Measurements from ENCODE around the gene CEP55. TPM values are rescaled to one million over a fixed set of nuclear protein-coding genes. Genes with fewer than 3 reads are reported as not detected.

CEP55 gene
- total and polyA plus RNA-seq, 2 donors = 6.4 to 28.7 TPM

- H3K27ac ChIP-seq (ENCODE audit: low read depth in 1 of 2, low read length in 1 of 2) = no peak overlapping the region
- no peaks in the 10 kb centered on the region for H3K9me3 ChIP-seq (ENCODE audit: control insufficient read depth in 2 of 2, insufficient read depth in 1 of 2, low read length in 1 of 2)
- peaks cover 4 to 9% of the 10 kb centered on the region in 2 donors for H3K4me1 ChIP-seq (ENCODE audit: control insufficient read depth in 2 of 2, insufficient read depth in 2 of 2, low read length in 2 of 2)
- 95% methylated on average over 2 of the region's 2 CpGs for WGBS
- H3K36me3 ChIP-seq (ENCODE audit: control insufficient read depth in 2 of 2, insufficient read depth in 2 of 2, low read length in 1 of 2) = no peaks in the 10 kb centered on the region
- no peak for DNase-seq (ENCODE audit: low read depth in 6 of 9, low spot score in 9 of 9)
- H3K27me3 ChIP-seq (ENCODE audit: control insufficient read depth in 2 of 2, insufficient read depth in 1 of 2, low read length in 1 of 2) = peaks cover 3% of the 10 kb centered on the region in 2 donors
- no peak overlapping the region for H3K4me3 ChIP-seq (ENCODE audit: low read length in 2 of 2)
These were observed 1.9 kb upstream of the CEP55 start for GRCh38 chr10:93494494-93494893.

DNA sequence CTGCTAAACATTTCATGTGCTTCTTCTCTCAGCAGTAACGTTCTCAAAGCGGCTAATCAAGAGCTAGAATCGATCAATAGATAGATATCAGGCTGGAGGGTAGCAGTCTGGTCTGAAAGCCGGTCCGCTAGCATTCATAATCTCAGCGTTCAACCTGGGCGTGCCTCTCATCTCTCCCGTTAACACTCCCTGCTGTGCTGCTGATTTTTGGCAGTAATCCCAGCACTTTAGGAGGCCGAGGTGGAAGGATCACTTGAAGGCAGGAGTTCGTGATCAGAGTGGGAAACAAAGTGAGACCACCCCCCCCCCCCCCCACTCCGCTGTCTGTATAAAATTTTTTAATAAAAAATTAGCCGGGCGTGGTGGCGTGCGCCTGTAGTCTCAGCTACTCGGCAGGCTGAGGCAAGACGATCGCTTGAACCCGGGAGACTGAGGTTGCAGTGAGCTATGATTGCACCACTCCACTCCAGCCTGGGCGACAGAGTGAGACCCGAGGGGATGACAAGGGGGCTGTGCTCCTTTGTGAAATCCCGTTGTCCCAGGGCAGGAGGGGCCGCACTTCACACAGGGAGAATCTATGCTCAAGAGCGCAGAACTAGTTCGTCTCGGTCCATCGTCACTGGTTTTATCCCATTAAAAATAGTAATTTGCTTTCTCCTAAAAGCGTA is 624 bp upstream of the CEP55 start:
- no peaks in the 10 kb centered on the region for H3K9me3 ChIP-seq (ENCODE audit: control insufficient read depth in 2 of 2, insufficient read depth in 1 of 2, low read length in 1 of 2)
- peak overlapping the region; percentile 82 for H3K4me3 ChIP-seq (ENCODE audit: low read length in 2 of 2)
- H3K27ac ChIP-seq (ENCODE audit: low read depth in 1 of 2, low read length in 1 of 2) = peak overlapping the region; percentile 18 to 30
- H3K36me3 ChIP-seq (ENCODE audit: control insufficient read depth in 2 of 2, insufficient read depth in 2 of 2, low read length in 1 of 2) = peaks cover 0 to 8% of the 10 kb centered on the region in 2 donors
- H3K4me1 ChIP-seq (ENCODE audit: control insufficient read depth in 2 of 2, insufficient read depth in 2 of 2, low read length in 2 of 2) = peaks cover 4 to 9% of the 10 kb centered on the region in 2 donors
- peaks cover 3% of the 10 kb centered on the region in 2 donors for H3K27me3 ChIP-seq (ENCODE audit: control insufficient read depth in 2 of 2, insufficient read depth in 1 of 2, low read length in 1 of 2)
- 2% methylated on average over 28 of the region's 28 CpGs for WGBS
- DNase-seq (ENCODE audit: low read depth in 6 of 9, low spot score in 9 of 9) = peak in 3 of 9 donors; percentile 6 to 34 (median 17)

- peak overlapping the region in 1 of 2 donors; percentile 80 for H3K27ac ChIP-seq (ENCODE audit: low read depth in 1 of 2, low read length in 1 of 2)
- peaks cover 3% of the 10 kb centered on the region in 2 donors for H3K27me3 ChIP-seq (ENCODE audit: control insufficient read depth in 2 of 2, insufficient read depth in 1 of 2, low read length in 1 of 2)
- no peaks in the 10 kb centered on the region for H3K9me3 ChIP-seq (ENCODE audit: control insufficient read depth in 2 of 2, insufficient read depth in 1 of 2, low read length in 1 of 2)
- WGBS = 11% methylated on average over 5 of the region's 5 CpGs
- H3K4me1 ChIP-seq (ENCODE audit: control insufficient read depth in 2 of 2, insufficient read depth in 2 of 2, low read length in 2 of 2) = peaks cover 4 to 9% of the 10 kb centered on the region in 2 donors
- peaks cover 0 to 14% of the 10 kb centered on the region in 2 donors for H3K36me3 ChIP-seq (ENCODE audit: control insufficient read depth in 2 of 2, insufficient read depth in 2 of 2, low read length in 1 of 2)
- peak in 2 of 9 donors; percentile 16 to 43 for DNase-seq (ENCODE audit: low read depth in 6 of 9, low spot score in 9 of 9)
- H3K4me3 ChIP-seq (ENCODE audit: low read length in 2 of 2) = peak overlapping the region; percentile 25 to 27
These were observed 1.8 kb downstream of the CEP55 start for GRCh38 chr10:93498166-93498565.

- DNase-seq (ENCODE audit: low read depth in 6 of 9, low spot score in 9 of 9) = no peak
- Histone ChIP-seq H3K4me1 (ENCODE audit: control insufficient read depth in 2 of 2, insufficient read depth in 2 of 2, low read length in 2 of 2) (peaks cover 4 to 5% of the 10 kb centered on the region in 2 donors), H3K9me3 (ENCODE audit: control insufficient read depth in 2 of 2, insufficient read depth in 1 of 2, low read length in 1 of 2) (no peaks in the 10 kb centered on the region), H3K36me3 (ENCODE audit: control insufficient read depth in 2 of 2, insufficient read depth in 2 of 2, low read length in 1 of 2) (peaks cover 5 to 31% of the 10 kb centered on the region in 2 donors), H3K4me3 (ENCODE audit: low read length in 2 of 2) (no peak overlapping the region), H3K27ac (ENCODE audit: low read depth in 1 of 2, low read length in 1 of 2) (no peak overlapping the region), H3K27me3 (ENCODE audit: control insufficient read depth in 2 of 2, insufficient read depth in 1 of 2, low read length in 1 of 2) (no peaks in the 10 kb centered on the region)
These were observed 5.2 kb downstream of the CEP55 start for GRCh38 chr10:93501650-93502049.

- H3K36me3 ChIP-seq (ENCODE audit: control insufficient read depth in 2 of 2, insufficient read depth in 2 of 2, low read length in 1 of 2) = peaks cover 7 to 37% of the 10 kb centered on the region in 2 donors
These were observed 6.7 kb downstream of the CEP55 start for GRCh38 chr10:93503075-93503474.

GRCh38 chr10:93505075-93505474 is 8.7 kb downstream of the CEP55 start:
- DNase-seq (ENCODE audit: low read depth in 6 of 9, low spot score in 9 of 9) = no peak
- Histone ChIP-seq H3K36me3 (ENCODE audit: control insufficient read depth in 2 of 2, insufficient read depth in 2 of 2, low read length in 1 of 2) (peaks cover 7 to 39% of the 10 kb centered on the region in 2 donors), H3K4me1 (ENCODE audit: control insufficient read depth in 2 of 2, insufficient read depth in 2 of 2, low read length in 2 of 2) (no peaks in the 10 kb centered on the region), H3K4me3 (ENCODE audit: low read length in 2 of 2) (no peak overlapping the region), H3K9me3 (ENCODE audit: control insufficient read depth in 2 of 2, insufficient read depth in 1 of 2, low read length in 1 of 2) (no peaks in the 10 kb centered on the region), H3K27ac (ENCODE audit: low read depth in 1 of 2, low read length in 1 of 2) (no peak overlapping the region), H3K27me3 (ENCODE audit: control insufficient read depth in 2 of 2, insufficient read depth in 1 of 2, low read length in 1 of 2) (no peaks in the 10 kb centered on the region)
- WGBS = 97% methylated on average over 2 of the region's 2 CpGs

More at GRCh38 chr10:93503075-93503474, 6.7 kb downstream of the CEP55 start:
- H3K27me3 ChIP-seq (ENCODE audit: control insufficient read depth in 2 of 2, insufficient read depth in 1 of 2, low read length in 1 of 2) = no peaks in the 10 kb centered on the region
- peak in 4 of 9 donors; percentile 28 to 58 (median 33) for DNase-seq (ENCODE audit: low read depth in 6 of 9, low spot score in 9 of 9)
- no peak overlapping the region for H3K4me3 ChIP-seq (ENCODE audit: low read length in 2 of 2)
- peaks cover under 1 to 2% of the 10 kb centered on the region in 2 donors for H3K4me1 ChIP-seq (ENCODE audit: control insufficient read depth in 2 of 2, insufficient read depth in 2 of 2, low read length in 2 of 2)
- no peaks in the 10 kb centered on the region for H3K9me3 ChIP-seq (ENCODE audit: control insufficient read depth in 2 of 2, insufficient read depth in 1 of 2, low read length in 1 of 2)
- WGBS = 47% methylated on average over 6 of the region's 6 CpGs
- H3K27ac ChIP-seq (ENCODE audit: low read depth in 1 of 2, low read length in 1 of 2) = peak overlapping the region in 1 of 2 donors; percentile 80

DNA sequence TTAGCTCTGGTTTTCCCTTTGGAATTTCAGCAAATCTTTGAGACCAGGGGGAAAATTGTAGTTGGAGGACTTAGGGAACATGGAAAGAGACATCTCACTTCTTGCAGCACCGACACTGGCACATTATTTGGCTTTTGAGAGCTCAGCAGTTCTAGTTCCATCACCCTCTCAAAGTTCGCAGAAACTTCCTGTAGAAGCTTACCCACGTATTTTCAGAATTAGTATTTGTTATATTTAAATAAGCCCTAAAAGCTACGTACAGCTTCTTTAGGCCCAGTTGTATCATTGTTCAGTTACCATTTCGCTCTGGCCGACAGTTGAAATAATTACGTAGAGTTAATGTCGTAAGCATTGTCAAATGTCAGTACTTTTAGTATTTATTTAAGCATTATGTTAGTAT is 13.4 kb downstream of the CEP55 start:
- Histone ChIP-seq H3K4me1 (ENCODE audit: control insufficient read depth in 2 of 2, insufficient read depth in 2 of 2, low read length in 2 of 2) (no peaks in the 10 kb centered on the region), H3K27me3 (ENCODE audit: control insufficient read depth in 2 of 2, insufficient read depth in 1 of 2, low read length in 1 of 2) (no peaks in the 10 kb centered on the region), H3K36me3 (ENCODE audit: control insufficient read depth in 2 of 2, insufficient read depth in 2 of 2, low read length in 1 of 2) (peaks cover 7 to 32% of the 10 kb centered on the region in 2 donors), H3K9me3 (ENCODE audit: control insufficient read depth in 2 of 2, insufficient read depth in 1 of 2, low read length in 1 of 2) (no peaks in the 10 kb centered on the region), H3K4me3 (ENCODE audit: low read length in 2 of 2) (no peak overlapping the region), H3K27ac (ENCODE audit: low read depth in 1 of 2, low read length in 1 of 2) (no peak overlapping the region)
- DNase-seq (ENCODE audit: low read depth in 6 of 9, low spot score in 9 of 9) = no peak
- 97% methylated on average over 8 of the region's 8 CpGs for WGBS

- 94% methylated on average over 1 of the region's 1 CpG for WGBS
- H3K36me3 ChIP-seq (ENCODE audit: control insufficient read depth in 2 of 2, insufficient read depth in 2 of 2, low read length in 1 of 2) = peaks cover 8 to 34% of the 10 kb centered on the region in 2 donors
- H3K9me3 ChIP-seq (ENCODE audit: control insufficient read depth in 2 of 2, insufficient read depth in 1 of 2, low read length in 1 of 2) = no peaks in the 10 kb centered on the region
- no peak for DNase-seq (ENCODE audit: low read depth in 6 of 9, low spot score in 9 of 9)
- H3K27ac ChIP-seq (ENCODE audit: low read depth in 1 of 2, low read length in 1 of 2) = no peak overlapping the region
- no peaks in the 10 kb centered on the region for H3K27me3 ChIP-seq (ENCODE audit: control insufficient read depth in 2 of 2, insufficient read depth in 1 of 2, low read length in 1 of 2)
- H3K4me3 ChIP-seq (ENCODE audit: low read length in 2 of 2) = no peak overlapping the region
- H3K4me1 ChIP-seq (ENCODE audit: control insufficient read depth in 2 of 2, insufficient read depth in 2 of 2, low read length in 2 of 2) = no peaks in the 10 kb centered on the region
These were observed 16.2 kb downstream of the CEP55 start for GRCh38 chr10:93512565-93512964.

GRCh38 chr10:93513091-93513490 is 16.7 kb downstream of the CEP55 start:
- no peak overlapping the region for H3K27ac ChIP-seq (ENCODE audit: low read depth in 1 of 2, low read length in 1 of 2)
- H3K4me3 ChIP-seq (ENCODE audit: low read length in 2 of 2) = no peak overlapping the region
- H3K36me3 ChIP-seq (ENCODE audit: control insufficient read depth in 2 of 2, insufficient read depth in 2 of 2, low read length in 1 of 2) = peaks cover 12 to 35% of the 10 kb centered on the region in 2 donors
- H3K9me3 ChIP-seq (ENCODE audit: control insufficient read depth in 2 of 2, insufficient read depth in 1 of 2, low read length in 1 of 2) = no peaks in the 10 kb centered on the region
- 99% methylated on average over 1 of the region's 1 CpG for WGBS
- H3K27me3 ChIP-seq (ENCODE audit: control insufficient read depth in 2 of 2, insufficient read depth in 1 of 2, low read length in 1 of 2) = no peaks in the 10 kb centered on the region
- DNase-seq (ENCODE audit: low read depth in 6 of 9, low spot score in 9 of 9) = no peak
- no peaks in the 10 kb centered on the region for H3K4me1 ChIP-seq (ENCODE audit: control insufficient read depth in 2 of 2, insufficient read depth in 2 of 2, low read length in 2 of 2)

Data from thymus (tissue), 11 donors.